HepG2 (cell line): Measurements from ENCODE around the gene ATXN2.

Source experiments
- GMEB1 ChIP-seq: sonication (generic); formaldehyde crosslinking; IDR thresholded peaks from 2 replicates; pipeline ENCODE4 v1.5.1; 2020; ENCODE audit warnings: missing genetic modification reagents, mild to moderate bottlenecking, borderline replicate concordance
- POLR2A ChIP-seq, 2 experiments: IDR thresholded peaks; 2 replicates each; pipeline ENCODE4 v1.6.1; 2011; ENCODE audit warnings: low read depth in 2 of 2, low read length in 2 of 2, mild to moderate bottlenecking in 1 of 2, moderate library complexity in 1 of 2; ENCODE audit not compliant: insufficient read depth in 1 of 2
- RFX5 ChIP-seq: IDR thresholded peaks from 2 replicates; pipeline ENCODE4 v1.6.1; 2011; ENCODE audit warnings: low read depth, low read length, improper control_type of control experiment
- SRSF9 ChIP-seq: fragments of 200-400 bp; formaldehyde crosslinking; IDR thresholded peaks from 2 replicates; pipeline ENCODE4 v1.6.1; 2018; ENCODE audit warnings: borderline replicate concordance, mild to moderate bottlenecking, low read depth, low read length; ENCODE audit not compliant: insufficient read depth, poor library complexity, severe bottlenecking
- ZBTB44 ChIP-seq: sonication (generic); formaldehyde crosslinking; IDR thresholded peaks from 2 replicates; pipeline ENCODE4 v1.4.0; 2020; ENCODE audit warnings: missing genetic modification reagents
- ZNF280B ChIP-seq: sonication (generic); formaldehyde crosslinking; IDR thresholded peaks from 2 replicates; pipeline ENCODE4 v1.5.0; 2020; ENCODE audit warnings: missing genetic modification reagents, mild to moderate bottlenecking, borderline replicate concordance

- TF ChIP-seq GMEB1 (CRISPR knock-in tag) (no peak), POLR2A (IDR thresholded peaks at IDR 0.05; ENCODE audit: insufficient read depth in 1 of 2, low read depth in 2 of 2, low read length in 2 of 2) (no peak; a peak in 1 of 4 replicates), ZBTB44 (CRISPR knock-in tag) (no peak), SRSF9 (no peak), RFX5 (no peak), ZNF280B (no peak)
Measured at GRCh38 chr12:111446631-111447570, 152.2 kb downstream of the ATXN2 start.
